Measurements from ENCODE around the gene RHBG.
"Not testable (repeated sequence)": the region's sequence is repeated elsewhere in the genome, so short reads cannot be mapped to it uniquely, and the experiment has no call there.

The RHBG gene

DNA sequence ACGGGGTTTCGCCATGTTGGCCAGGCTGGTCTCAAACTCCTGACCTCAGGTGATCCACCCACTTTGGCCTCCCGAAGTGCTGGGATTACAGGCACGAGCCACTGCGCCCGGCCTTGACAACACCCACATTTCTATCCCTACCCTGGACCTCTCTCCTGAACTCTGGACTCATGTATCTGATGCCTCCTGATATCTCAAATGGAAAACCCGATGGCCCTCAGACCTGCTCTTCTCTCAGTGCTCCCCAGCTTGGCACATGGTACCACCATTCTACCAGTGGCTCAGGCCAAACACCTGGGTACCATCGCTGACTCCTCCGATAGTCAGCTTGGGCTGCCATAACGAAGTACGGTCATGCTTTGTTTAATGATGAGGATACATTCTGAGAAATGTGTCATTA lies 8.5 kb upstream of the RHBG start:
- DNase-seq (ENCODE audit: low spot score), result no peak

DNA sequence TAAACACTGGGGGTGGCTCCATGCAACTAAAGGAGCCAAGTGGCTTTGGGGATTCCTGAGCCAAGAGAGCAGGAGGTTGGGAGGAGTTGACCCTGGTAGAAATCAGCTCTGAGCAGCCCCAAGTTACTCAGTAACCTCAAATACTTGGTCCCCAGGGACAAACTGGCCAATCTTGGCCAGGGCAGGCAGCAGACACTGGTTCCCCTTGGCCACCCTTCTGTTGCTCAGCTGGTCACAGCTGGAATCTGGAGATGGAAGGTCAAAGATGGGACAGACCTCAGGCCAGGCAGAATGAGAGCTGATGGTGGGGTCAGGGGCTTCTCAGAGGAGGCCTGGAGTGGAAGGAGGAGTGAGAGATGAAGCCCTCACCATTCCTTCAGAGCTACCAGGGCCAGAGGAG lies 3.3 kb upstream of the RHBG start:
- DNase-seq (ENCODE audit: low spot score), result no peak

DNA sequence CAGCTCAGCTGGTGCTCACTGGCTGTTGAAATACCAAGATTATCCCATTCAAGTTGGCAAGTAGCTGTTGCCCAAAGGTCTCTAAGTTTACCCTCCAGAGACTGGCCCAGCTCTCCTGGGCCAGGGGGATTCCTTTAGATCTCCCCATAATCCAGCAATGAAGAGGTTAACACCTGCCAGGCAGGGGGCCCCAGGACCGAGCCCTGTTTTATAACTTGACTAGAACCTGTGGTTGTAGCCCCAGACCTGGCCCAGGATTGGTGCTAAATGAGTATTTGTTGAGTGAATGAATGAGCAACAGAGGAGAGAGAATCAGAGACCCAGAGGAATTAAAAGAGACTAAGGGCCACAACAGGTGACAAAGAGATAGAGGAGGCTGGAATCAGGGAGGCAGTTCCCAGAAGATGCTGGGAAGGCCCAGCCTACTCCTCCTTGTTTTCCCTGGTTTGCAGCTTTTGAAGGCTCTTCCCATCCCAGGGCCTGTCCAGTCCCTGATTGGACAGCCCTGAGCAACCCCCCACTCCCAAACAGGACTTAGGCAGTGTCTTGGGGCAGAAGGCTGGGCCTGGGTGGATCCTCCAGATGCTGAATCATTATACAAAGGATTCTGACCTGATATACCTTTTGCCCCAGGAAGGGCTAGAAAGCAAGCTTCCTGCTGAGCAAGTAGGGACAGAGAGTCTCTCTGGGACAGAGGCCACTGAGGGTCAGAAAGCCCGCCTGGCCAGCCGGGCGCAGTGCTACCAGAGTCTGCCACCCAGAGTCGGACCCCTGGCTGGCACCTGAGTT lies 2.4 kb upstream of the RHBG start:
- no peak for DNase-seq (ENCODE audit: low spot score)

DNA sequence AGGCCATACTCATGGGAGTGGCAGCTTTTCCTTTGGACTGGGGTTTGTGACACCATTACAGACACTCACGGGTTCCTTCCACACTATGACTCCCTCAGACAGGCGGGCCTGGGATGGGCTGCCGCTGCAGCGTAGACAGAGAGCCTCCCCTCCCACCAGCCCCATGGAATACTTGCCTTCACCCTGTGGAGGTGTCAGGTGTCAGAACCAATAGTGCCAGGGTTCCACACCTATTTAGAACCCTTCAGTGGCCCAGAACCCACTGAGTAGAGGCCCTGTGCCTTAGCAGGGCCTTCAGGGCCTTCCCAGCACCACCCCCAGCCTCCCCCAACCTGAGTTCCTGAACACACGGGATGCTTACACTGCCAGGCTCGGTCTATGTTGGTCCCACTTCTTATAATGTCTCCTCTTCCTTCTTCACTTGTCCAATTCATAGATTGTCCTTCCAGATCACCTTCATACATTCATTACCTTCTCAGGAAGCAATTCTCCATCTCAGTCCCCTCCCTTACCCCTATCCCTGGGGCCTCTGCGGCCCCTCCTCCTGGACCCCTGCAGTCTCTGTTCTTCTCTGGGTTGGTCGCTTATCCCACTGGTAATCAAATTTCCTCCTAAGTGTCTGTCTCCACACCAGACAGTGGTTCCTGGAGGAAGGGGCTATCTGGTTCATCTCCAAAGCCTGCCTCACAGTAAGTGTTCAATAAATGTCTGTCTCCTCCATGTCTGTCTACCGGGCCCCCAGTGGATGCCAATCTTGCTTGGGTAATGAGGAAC lies 1.4 kb upstream of the RHBG start:
- no peak for DNase-seq (ENCODE audit: low spot score)

DNA sequence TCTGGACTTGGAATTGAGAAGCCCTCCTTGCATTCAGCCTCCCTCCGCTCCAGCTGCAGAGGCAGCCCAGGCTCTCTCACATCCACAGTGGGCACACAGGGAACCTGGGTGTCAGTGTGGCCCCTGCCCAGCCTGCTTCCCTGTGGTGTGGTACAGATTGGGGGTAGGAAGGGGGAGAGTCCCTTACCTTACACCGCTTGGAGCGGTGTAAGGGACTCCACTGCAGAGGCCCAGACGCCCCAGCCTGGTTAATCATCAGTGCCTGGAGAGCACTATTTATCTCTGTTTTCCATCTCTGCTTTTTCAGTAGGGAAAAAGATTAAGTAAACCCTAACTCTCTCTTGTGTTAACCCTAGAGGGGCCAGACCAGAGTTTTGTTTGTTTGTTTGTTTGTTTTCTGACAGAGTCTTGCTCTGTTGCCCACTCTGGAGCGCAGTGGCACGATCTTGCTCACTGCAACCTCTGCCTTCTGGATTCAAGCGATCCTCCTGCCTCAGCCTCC lies 803 bp upstream of the RHBG start:
- no peak for DNase-seq (ENCODE audit: low spot score)

DNA sequence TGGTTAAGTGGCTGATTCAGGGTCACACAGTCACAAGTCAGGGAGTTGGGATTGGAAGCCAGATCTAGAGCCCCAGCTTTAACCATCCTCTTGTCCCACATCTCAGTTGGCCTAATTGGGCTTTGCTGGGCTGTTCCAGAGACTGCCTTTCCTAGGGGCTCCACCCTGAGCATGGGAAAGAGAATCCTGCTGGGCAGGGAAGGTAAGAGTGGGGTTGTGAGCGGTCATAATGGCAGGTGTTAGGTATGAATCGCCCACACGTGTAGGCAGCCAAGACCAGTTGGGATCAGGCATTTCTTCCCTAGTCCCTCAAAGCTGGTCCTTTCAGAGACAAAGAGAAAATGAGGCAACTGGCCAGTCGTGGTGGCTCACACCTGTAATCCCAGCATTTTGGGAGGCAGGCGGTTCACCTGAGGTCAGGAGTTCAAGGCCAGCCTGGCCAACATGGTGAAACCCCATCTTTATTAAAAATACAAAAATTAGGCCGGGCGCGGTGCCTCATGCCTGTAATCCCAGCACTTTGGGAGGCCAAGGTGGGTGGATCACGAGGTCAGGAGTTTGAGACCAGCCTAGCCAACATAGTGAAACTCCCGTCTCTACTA lies 775 bp downstream of the RHBG start:
- DNase-seq (ENCODE audit: low spot score), result not testable (repeated sequence)

DNA sequence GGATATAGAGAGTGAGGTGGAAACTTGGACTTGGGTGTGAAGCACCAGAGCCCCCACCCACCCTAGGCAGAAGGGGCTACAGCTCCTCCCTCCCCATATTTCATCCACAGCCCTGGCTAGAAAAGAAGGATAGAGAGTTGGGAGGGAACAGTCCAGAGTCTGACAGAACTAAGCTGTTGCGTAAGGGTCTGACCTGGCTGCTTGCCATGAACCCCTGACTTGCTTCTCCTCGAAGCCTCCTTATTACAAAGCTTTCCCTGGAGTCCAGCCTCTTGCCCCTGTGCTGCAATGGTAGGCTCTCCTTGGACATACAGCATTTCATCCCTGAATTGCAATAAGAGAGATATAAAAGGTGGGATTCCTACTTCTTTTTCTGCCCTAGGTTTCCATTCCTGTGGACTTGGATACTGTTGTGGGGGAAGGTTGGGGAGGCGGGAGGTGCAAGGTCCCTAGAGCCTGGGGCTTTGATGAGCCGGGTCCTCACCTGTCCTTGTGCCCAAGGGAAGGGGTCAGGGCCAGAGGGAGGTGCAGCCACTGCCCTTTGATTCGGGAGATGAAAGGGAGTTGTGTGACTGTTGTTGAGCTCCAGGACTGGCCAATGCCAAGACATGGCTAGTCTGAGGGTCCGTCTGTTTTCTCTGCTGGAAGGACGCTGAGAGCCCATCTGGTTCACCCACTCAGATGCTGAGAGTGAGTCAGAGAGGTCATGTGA lies 2.7 kb downstream of the RHBG start:
- no peak for DNase-seq (ENCODE audit: low spot score)

DNA sequence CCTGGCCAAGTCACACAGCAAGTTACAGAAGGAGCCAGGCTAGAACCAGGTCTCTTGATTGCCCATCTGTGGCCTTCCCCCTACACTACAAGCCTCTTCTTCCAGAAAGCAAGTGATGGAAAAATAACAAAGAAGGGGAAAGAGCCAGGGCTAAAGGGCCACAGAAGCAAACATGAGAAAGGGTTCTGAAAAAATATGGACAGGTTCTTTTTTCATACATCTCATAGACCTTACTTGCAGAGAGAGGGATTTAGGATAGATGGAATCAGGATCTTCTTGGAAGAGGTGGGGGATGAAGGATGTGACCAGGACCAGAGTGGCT lies 3.2 kb downstream of the RHBG start:
- no peak for DNase-seq (ENCODE audit: low spot score)

DNA sequence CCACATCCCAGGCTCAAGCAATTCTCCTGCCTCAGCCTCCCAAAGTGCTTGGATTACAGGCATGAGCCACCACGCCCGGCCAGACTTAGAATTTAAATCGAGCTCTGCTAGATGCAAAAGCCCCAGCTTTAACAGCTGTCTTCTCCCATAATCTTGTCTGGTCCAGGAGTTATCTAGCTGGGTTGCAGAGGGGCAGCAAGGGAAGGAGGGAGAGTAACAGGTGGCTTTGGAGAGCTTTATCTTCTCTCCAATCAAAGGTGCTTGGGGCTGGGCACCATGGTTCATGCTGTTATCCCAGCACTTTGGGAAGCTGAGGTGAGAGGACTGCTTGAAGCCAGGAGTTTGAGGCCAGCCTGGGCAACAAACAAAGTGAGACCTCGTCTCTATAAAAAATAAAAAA lies 3.9 kb downstream of the RHBG start:
- no peak for DNase-seq (ENCODE audit: low spot score)

DNA sequence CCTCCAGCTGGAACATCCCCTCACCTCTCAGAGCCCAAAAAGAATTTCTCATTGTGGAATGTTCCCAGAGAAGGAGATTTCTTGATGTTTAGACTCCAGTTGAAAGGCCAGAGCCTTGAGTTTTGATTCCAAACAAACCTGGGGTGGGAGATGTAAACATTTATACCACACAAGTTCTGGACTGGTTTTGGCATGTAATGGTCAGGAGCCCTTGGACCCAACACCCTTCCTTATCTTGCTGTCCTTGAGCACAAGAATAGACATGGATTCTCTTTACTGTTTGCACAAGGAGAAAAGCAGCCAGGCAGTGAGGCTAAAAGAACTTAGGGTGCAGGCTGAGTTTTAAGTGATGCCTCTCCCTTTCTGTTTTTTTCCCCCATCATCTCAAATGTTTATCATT lies 4.5 kb downstream of the RHBG start:
- DNase-seq (ENCODE audit: low spot score), result no peak

DNA sequence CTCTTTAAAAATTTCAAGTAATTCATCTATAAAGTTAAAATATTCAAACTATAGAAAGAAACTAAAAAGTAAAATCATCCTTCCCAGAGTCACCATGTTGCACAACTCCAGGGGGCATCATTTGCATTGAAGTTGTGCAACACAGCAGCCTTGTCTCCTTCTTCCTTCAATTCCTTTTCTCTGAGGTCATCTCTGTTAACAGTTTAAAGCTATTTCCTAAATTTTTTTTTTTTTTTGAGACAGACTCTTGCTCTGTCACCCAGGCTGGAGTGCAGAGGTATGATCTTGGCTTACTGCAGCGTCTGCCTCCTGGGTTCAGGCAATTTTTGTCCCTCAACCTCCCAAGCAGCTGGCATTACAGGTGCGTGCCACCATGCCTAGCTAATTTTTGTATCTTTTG lies 7.1 kb downstream of the RHBG start:
- DNase-seq (ENCODE audit: low spot score), result no peak

DNA sequence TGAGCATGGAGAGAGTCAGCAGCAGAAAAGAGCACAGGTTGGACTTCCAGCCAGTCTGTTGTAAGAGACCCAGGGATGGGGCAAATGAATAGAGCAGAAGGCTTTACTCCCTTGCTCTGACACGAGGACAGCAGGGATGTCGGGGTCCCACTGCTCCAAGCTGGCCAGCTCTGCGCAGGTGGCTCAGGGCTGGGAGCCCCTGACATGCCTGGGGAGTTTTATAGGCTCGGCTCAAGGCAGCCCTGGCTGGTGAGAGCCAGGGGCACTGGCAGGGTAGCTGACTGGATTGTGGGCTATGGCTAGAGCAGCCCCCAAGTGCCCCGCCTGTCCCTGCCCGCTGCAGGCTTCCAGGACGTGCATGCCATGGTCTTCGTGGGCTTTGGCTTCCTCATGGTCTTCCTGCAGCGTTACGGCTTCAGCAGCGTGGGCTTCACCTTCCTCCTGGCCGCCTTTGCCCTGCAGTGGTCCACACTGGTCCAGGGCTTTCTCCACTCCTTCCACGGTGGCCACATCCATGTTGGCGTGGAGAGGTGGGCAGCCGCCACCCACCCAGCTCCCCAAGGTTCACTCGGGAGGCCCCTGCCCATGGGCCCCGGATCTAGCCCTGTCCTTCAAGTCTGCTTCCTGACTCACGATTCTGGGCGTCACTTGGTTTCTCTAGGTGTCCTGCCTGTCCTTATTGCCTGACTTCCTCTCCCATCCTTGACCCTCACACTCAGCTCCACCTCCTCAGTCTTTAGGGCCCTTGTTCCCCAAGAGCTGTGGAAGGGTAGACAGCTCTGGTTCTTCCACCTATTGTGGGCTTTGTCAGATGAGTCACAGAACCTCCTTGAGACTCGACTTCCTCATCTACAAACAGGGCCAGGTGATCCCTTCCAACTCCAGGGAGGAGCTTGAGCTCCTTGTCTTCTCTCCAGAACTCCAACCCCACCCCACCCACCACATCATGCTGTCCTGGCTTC lies 8.2 kb downstream of the RHBG start:
- no peak for DNase-seq (ENCODE audit: low spot score)

DNA sequence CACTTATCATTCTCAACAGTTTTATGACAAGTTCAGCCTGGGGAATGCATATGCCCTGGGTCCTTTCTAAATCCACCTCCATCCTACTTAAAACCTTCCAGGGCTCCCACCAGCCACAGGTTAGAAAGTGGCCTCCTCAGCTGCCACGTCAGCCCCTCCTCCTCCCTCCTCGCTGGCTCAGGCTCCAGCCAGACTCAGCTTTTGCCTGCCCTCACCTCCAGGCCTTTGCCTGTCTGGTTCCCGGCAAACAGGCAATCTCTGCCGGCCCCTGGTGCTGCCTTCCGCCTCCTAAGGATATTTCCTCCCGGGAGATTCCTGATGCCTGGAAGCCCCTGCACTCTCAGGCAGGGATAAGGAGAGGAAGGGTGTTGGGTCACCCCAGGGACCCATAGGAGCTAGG lies 9.5 kb downstream of the RHBG start:
- DNase-seq (ENCODE audit: low spot score), result no peak

DNA sequence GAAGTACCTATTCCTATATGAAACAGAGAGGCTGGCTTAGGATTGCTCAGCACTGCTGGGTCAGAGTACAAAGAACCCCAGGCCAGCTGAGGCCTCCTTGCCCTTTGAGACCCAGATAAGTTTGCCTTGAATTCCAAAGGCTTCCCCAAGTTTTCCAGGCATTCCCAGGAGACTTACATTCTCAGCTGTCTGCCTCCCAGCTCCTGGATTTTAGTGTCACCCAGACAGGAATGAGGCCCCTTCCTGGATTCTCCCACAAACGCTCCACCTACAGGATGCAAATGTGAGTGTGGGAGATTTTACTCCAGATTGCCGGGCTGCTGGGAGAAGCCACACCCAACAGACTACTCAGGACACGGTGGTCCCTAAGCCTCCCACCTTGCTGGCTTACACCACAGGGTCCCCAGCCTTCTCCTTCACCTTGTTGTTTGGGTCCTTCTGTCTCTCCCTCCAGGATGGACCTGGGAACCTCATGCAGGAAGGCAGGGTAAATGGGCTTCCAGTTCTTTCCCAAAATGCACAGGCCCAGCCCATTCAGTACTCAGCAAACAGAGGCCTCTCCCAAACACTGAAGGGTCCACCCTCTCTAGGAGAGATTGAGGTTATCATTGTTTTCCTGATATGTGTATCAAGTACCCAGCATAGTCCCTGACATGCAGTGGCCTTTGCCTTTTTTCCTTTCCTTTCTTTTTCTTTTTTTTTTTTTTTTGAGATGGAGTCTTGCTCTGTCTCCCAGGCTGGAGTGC lies 10.6 kb downstream of the RHBG start:
- DNase-seq (ENCODE audit: low spot score), result no peak

DNA sequence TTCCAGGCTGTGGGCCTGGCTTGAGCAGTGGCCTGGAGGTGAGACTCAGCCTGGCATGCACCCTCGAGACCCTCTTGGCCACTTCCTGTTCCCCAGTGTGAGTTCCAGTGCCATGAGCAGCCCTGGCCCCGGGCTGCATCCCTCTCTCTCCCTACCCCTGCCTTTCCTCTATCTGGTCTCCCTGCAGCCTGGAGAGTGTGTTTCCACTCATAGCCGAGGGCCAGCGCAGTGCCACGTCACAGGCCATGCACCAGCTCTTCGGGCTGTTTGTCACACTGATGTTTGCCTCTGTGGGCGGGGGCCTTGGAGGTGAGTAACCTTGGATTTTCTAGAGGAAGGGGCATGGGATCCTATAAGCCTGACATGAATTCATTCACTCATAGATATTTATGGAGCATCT lies 13.6 kb downstream of the RHBG start:
- DNase-seq (ENCODE audit: low spot score), result no peak

DNA sequence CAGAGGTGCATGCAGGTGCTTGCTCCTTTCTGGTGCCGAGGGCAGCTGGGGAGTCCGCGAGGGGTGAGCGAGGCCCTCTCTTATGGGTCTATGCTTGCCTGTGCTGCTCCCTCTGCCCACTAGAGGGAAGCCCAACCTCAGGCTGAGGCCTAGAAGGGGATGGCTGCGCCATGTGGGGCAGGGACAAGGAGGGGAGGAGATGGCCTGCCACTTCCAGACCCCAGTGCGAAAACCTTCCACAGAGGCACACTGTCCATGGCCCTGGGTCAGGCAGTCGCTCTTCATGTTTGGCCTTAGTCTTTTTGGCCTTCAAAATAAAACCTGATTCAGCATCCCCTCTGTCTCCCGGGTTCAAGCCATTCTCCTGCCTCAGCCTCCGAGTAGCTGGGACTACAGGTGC lies 14.0 kb downstream of the RHBG start:
- DNase-seq (ENCODE audit: low spot score), result peak; percentile 85

DNA sequence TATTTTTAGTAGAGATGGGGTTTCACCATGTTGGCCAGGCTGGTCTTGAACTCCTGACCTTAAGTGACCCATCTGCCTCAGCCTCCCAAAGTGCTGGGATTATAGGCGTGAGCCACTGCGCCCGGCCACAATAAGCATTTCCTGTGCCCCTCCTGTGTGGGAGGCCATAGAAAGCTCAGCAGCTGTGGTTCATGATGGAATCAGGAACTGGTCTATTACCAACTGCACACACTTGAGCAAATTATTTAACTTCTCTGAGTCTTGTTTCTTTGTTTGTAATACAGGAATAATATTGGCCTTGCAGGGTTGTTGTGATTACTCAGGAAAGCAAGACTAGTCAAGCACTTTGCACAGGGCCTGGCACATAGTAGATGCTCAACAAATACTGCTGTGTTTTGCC lies 15.0 kb downstream of the RHBG start:
- no peak for DNase-seq (ENCODE audit: low spot score)

DNA sequence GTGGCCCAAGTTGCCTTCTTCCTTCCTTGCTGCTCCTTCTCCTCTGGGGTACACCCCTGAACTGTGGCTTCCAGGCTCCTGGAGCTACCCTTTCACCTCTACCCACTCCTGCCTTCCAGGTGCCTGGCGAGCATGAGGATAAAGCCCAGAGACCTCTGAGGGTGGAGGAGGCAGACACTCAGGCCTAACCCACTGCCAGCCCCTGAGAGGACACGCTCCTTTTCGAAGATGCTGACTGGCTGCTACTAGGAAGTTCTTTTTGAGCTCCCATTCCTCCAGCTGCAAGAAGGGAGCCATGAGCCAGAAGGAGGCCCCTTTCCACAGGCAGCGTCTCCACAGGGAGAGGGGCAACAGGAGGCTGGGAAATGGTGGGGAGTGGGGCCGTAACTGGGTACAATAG lies 15.6 kb downstream of the RHBG start:
- no peak for DNase-seq (ENCODE audit: low spot score)

DNA sequence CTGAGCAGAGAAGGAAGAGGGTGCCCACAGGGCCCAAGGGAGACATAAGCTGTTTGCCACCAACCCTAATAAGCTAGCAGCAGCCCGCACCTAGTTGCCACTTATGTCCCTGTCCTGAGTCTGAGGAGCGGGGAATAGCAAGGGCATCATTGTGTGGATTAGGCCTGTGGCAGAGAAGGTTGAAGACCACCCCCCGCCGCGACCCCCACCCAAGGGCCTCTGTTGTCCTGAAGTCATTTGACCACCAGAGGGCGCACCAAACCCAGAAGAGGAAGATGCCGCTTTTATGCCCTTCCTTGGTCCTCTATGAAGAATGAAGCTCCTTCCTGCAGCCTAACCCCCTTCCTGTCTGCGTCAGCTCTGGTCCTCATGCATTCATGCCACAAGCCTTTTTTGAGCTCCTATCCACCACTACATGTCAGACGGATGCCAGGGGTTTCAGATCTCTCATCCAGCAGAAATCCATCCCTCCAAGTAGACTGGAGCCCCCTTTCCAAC lies 16.6 kb downstream of the RHBG start:
- peak; percentile 81 for DNase-seq (ENCODE audit: low spot score)

DNA sequence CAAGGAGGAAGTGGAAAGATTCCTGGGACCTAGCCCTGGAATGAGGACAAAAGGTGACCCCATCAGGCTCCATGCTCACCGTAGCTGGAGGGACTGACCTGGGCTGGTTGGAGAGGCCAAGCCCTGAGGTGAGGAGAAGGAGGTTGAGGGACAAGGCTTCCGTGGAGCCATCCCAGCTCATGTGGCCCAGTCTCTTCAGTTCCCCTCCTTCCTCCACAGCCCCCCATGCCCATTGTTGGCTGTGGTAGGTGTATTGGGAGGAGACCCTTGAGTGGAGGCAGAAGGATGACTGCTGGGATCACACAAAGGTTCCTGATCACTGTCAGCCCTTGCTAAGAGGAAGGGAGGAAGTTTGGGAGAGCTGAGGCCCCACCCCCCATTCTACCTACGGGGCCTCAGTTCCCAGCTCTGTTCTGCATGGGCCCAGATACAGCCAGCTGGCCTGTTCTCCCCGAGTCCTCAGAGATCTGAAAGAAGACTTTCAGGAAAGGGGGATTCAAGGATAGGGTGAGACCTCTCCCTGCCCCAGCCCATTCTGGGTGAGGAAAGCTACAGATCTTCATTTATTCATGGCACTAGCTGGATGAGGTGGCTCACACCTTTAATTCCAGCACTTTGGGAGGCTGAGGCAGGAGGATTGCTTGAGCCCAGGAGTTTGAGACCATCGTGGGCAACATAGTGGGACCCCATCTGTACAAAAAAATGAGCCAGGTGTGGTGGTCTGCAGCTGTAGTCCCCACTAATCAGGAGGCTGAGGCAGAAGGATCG lies 17.3 kb downstream of the RHBG start:
- no peak for DNase-seq (ENCODE audit: low spot score)

All from ecto neural progenitor cell (in vitro differentiated cells).